K562 (cell line): ENCODE data around the gene CAST. TPM values are rescaled to one million over a fixed set of nuclear protein-coding genes. Genes with fewer than 3 reads are reported as not detected.

Experiments
- AFF1 ChIP-seq, 2 experiments: fragments of 450-650 bp; IDR thresholded peaks; 2 replicates each; pipeline ENCODE4 v1.6.1; 2018; ENCODE audit warnings: mild to moderate bottlenecking in 2 of 2, low read depth in 1 of 2; ENCODE audit not compliant: partially characterized antibody in 2 of 2
- BRD4 ChIP-seq: fragments of 200-600 bp; sonication (generic); IDR thresholded peaks from 2 replicates; pipeline ENCODE4 v1.6.1; 2017; ENCODE audit warnings: inconsistent platforms
- CLOCK ChIP-seq: fragments of 250-450 bp; sonication (Bioruptor Pico); IDR thresholded peaks from 2 replicates; pipeline ENCODE4 v1.4.0; 2020; ENCODE audit warnings: mild to moderate bottlenecking, moderate library complexity, borderline replicate concordance
- SMAD3 ChIP-seq: fragments of 450-650 bp; formaldehyde crosslinking; conservative IDR thresholded peaks from 2 replicates; pipeline ENCODE4 v1.4.0; 2020; ENCODE audit warnings: mild to moderate bottlenecking
- TCF7L2 ChIP-seq: fragments of 150-350 bp; IDR thresholded peaks from 2 replicates; pipeline ENCODE4 v1.6.1; 2016; ENCODE audit warnings: low read depth, mild to moderate bottlenecking, low read length, moderate library complexity
- U2AF1 ChIP-seq: fragments of 200-400 bp; formaldehyde crosslinking; optimal IDR thresholded peaks from 2 replicates; pipeline ENCODE3; 2017; ENCODE audit warnings: mild to moderate bottlenecking, low read depth, low read length, moderate library complexity
- ZFP30 ChIP-seq: fragments of 250-450 bp; sonication (Bioruptor Pico); IDR thresholded peaks from 2 replicates; pipeline ENCODE4 v1.8.0; 2022; ENCODE audit warnings: moderate library complexity, mild to moderate bottlenecking, inconsistent platforms, borderline replicate concordance
- ZNF318 ChIP-seq, 2 experiments: fragments of 450-650 bp; IDR thresholded peaks; 2 replicates each; pipeline ENCODE4 v1.6.1; 2016; ENCODE audit warnings: mild to moderate bottlenecking in 2 of 2, borderline replicate concordance in 1 of 2, low read depth in 1 of 2, moderate library complexity in 1 of 2
- polyA plus RNA-seq, 8 experiments: library from polyadenylated mRNA; depleted of rRNA in 4 of 8; stranded (reverse) in 5 of 8; unstranded in 3 of 8; fragments of >200 nt; fragmentation: Nextera tagmentation in 2 of 8; fragmentation: Illumina TruSeq in 1 of 8; extraction: Ambion mirVana in 2 of 8; extraction: Trizol in 1 of 8; gene quantifications; 2 replicates each; pipeline versions ENCODE4 v1.2.1 to v1.2.3, GENCODE V29; 2011 to 2014; ENCODE audit warnings: inconsistent platforms in 1 of 8, missing spikeins in 1 of 8
- total RNA-seq, 7 experiments: library from RNA; depleted of rRNA in 6 of 7; stranded (reverse); fragments of >200 nt in 6 of 7; fragmentation: Illumina TruSeq in 2 of 7; extraction: Trizol in 2 of 7; gene quantifications; 2 replicates each; pipeline versions ENCODE4 v1.2.1 to v1.2.3, GENCODE V29; 2011 to 2021; ENCODE audit warnings: low replicate concordance in 1 of 7
- TF ChIP-seq, protein P1 (sequence below), 3 experiments: fragments of 200-800 bp in 1 of 3; sonication (Bioruptor generic) in 1 of 3; sonication (generic) in 1 of 3; formaldehyde crosslinking in 1 of 3; IDR thresholded peaks; 2 replicates each; pipeline versions ENCODE4 v1.6.1 to v1.8.0; 2016 to 2022; ENCODE audit warnings: mild to moderate bottlenecking in 2 of 3, missing compliant biosample characterization in 2 of 3, missing genetic modification characterization in 2 of 3, missing genetic modification reagents in 1 of 3

The CAST gene
- total and polyA plus RNA-seq, 9 of the 15 experiments (the other 6 are each of a cell fraction or from before 2014, with no cell fraction given) = 55.5 to 136 (median 86.1) TPM

- TF ChIP-seq AFF1 (IDR thresholded peaks at IDR 0.05; ENCODE audit: low read depth in 1 of 2, partially characterized antibody in 2 of 2) (no peak), SMAD3 (no peak), ZFP30 (CRISPR knock-in tag) (no peak), CLOCK (CRISPR knock-in tag) (no peak), ZNF318 (IDR thresholded peaks at IDR 0.05; ENCODE audit: borderline replicate concordance in 1 of 2, low read depth in 1 of 2) (no peak), TCF7L2 (no peak), U2AF1 (no peak), BRD4 (no peak)
- TF ChIP-seq, protein P1, sequence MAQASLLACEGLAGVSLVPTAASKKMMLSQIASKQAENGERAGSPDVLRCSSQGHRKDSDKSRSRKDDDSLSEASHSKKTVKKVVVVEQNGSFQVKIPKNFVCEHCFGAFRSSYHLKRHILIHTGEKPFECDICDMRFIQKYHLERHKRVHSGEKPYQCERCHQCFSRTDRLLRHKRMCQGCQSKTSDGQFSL (CRISPR knock-in tag; IDR thresholded peaks at IDR 0.05) = no peak
- TF ChIP-seq, protein P1 (tag; IDR thresholded peaks at IDR 0.05) = no peak
Measured at GRCh38 chr5:96733771-96734500, 71.8 kb downstream of the CAST start (continued).
